Choroid plexus epithelial cell (primary cell): ENCODE results near the gene MERTK.
"Not testable (repeated sequence)": the region's sequence is repeated elsewhere in the genome, so short reads cannot be mapped to it uniquely, and the experiment has no call there.

Experiments
- DNase-seq: peaks from one replicate; pipeline ENCODE4 v3.0.0-alpha.2; 2010; ENCODE audit warnings: low read depth
- H3K4me3 ChIP-seq: 2 replicates; pipeline ENCODE4 v1.5.1; 2011; ENCODE audit warnings: low read depth, mild to moderate bottlenecking, control low read depth, low read length, moderate library complexity
- CTCF ChIP-seq: conservative IDR thresholded peaks from 2 replicates; pipeline ENCODE4 v1.5.1; 2011; ENCODE audit warnings: low read depth, mild to moderate bottlenecking, control low read depth, inconsistent platforms, low read length, moderate library complexity

MERTK gene

GRCh38 chr2:112065966-112066365 lies 167.6 kb downstream of the MERTK start:
- no peak overlapping the region for H3K4me3 ChIP-seq
- no peak for TF ChIP-seq CTCF
- peak; percentile 79 for DNase-seq

- DNase-seq, H3K4me3 ChIP-seq: not testable (repeated sequence)
These were observed 171.4 kb downstream of the MERTK start for GRCh38 chr2:112069794-112070193.

- no peak for DNase-seq
- no peak for TF ChIP-seq CTCF
- H3K4me3 ChIP-seq: no peak overlapping the region
These were observed 175.5 kb downstream of the MERTK start for GRCh38 chr2:112073875-112074274.

GRCh38 chr2:112074506-112074905 lies 176.1 kb downstream of the MERTK start:
- TF ChIP-seq CTCF: no peak
- no peak for DNase-seq
- H3K4me3 ChIP-seq: no peak overlapping the region

- no peak overlapping the region for H3K4me3 ChIP-seq
- no peak for TF ChIP-seq CTCF
- no peak for DNase-seq
These were observed 177.3 kb downstream of the MERTK start for GRCh38 chr2:112075490-112076260.

- no peak for TF ChIP-seq CTCF
- H3K4me3 ChIP-seq: no peak overlapping the region
- DNase-seq: no peak
These were observed 179.4 kb downstream of the MERTK start for GRCh38 chr2:112077814-112078213.
